K562 (cell line): ENCODE data around the gene FHIT. TPM values are rescaled to one million over a fixed set of nuclear protein-coding genes. Genes with fewer than 3 reads are reported as not detected.

Experiments
- ATAC-seq: fragments of 200-7000 bp; cut with Tn5 transposase; 3 replicates; pipeline ENCODE4 v1.9.1; 2020; ENCODE audit warnings: moderate library complexity
- BruUV-seq: library from RNA; stranded (reverse); fragments of 400-500 nt; replicated peaks from 2 replicates; lab custom pipeline; 2021; lab: Mats Ljungman, UMichigan
- CTCF ChIA-PET: fragments of 300-600 bp; formaldehyde crosslinking; extraction: SDS; loops from one replicate; lab custom pipeline; 2021; ENCODE audit warnings: low intra/inter-chr PET ratio; lab: Yijun Ruan, JAX
- POLR2A ChIA-PET: fragments of 300-600, 350-650 bp; sonication (Branson Sonifier 250); formaldehyde crosslinking; extraction: SDS; loops from one replicate; lab custom pipeline; 2021; ENCODE audit warnings: antibody characterized with exemption, inconsistent platforms; lab: Yijun Ruan, JAX
- DNase-seq, 4 experiments: peaks; one replicate each; pipeline versions ENCODE4 v3.0.0 to v3.0.0-alpha.2; 2011 to 2018; ENCODE audit warnings: low spot score in 3 of 4, mixed read lengths in 3 of 4; ENCODE audit errors: extremely low read depth in 1 of 4
- FAIRE-seq: peaks from 2 replicates; lab custom pipeline; 2011; peaks lifted over from hg19 to GRCh38; lab: Jason Lieb, UNC
- H2AFZ ChIP-seq: 2 replicates; pipeline ENCODE4 v1.6.0; 2011; ENCODE audit warnings: low read depth, low read length, control low read depth, inconsistent platforms
- H3K27ac ChIP-seq: fragments of 200-600 bp; 3 replicates; pipeline ENCODE4 v1.8.0; 2011; ENCODE audit warnings: low read depth, mild to moderate bottlenecking, control low read depth, inconsistent platforms, low read length, moderate library complexity, mixed read lengths; ENCODE audit errors: extremely low read depth
- H3K27me3 ChIP-seq, 2 experiments: fragments of 300-600 bp in 1 of 2; 2 replicates in 1 of 2; 3 replicates in 1 of 2; pipeline versions ENCODE4 v1.6.0 to v1.8.0; 2011; ENCODE audit warnings: inconsistent platforms in 2 of 2, low read length in 2 of 2, mild to moderate bottlenecking in 1 of 2, mixed read lengths in 1 of 2, moderate library complexity in 1 of 2; ENCODE audit not compliant: control insufficient read depth in 2 of 2, insufficient read depth in 2 of 2
- H3K36me3 ChIP-seq: fragments of 300-600 bp; 3 replicates; pipeline ENCODE4 v1.8.0; 2011; ENCODE audit warnings: mild to moderate bottlenecking, low read length, inconsistent platforms; ENCODE audit not compliant: control insufficient read depth, insufficient read depth
- H3K4me1 ChIP-seq, 2 experiments: fragments of 200-600 bp in 1 of 2; replicated peaks in 1 of 2; 2 replicates in 1 of 2; 3 replicates in 1 of 2; pipeline versions ENCODE4 v1.5.1 to v1.8.0; 2011; ENCODE audit warnings: inconsistent platforms in 2 of 2, low read length in 2 of 2, mild to moderate bottlenecking in 1 of 2, mixed read lengths in 1 of 2, moderate library complexity in 1 of 2; ENCODE audit not compliant: control insufficient read depth in 2 of 2, insufficient read depth in 2 of 2
- H3K4me2 ChIP-seq: 2 replicates; pipeline ENCODE4 v1.6.1; 2011; ENCODE audit warnings: low read length, control low read depth, inconsistent platforms, mixed read lengths; ENCODE audit not compliant: insufficient read depth
- H3K4me3 ChIP-seq: fragments of 200-600 bp; sonication (generic), shearing (Covaris generic); 2 replicates; pipeline ENCODE4 v1.5.1; 2016; ENCODE audit warnings: control low read depth, inconsistent platforms
- H3K79me2 ChIP-seq: fragments of 200-600 bp; 3 replicates; pipeline ENCODE4 v1.8.0; 2011; ENCODE audit warnings: low read length, inconsistent platforms; ENCODE audit not compliant: control insufficient read depth, insufficient read depth
- H3K9ac ChIP-seq, 2 experiments: 2 replicates each; pipeline versions ENCODE4 v1.6.0 to v1.6.1; 2011; ENCODE audit warnings: low read depth in 2 of 2, low read length in 2 of 2, control low read depth in 1 of 2, inconsistent platforms in 1 of 2, mild to moderate bottlenecking in 1 of 2, mixed read lengths in 1 of 2; ENCODE audit not compliant: insufficient read depth in 1 of 2
- H3K9me1 ChIP-seq: one replicate; pipeline ENCODE4 v1.6.0; 2011; ENCODE audit warnings: inconsistent platforms, mild to moderate bottlenecking, low read length, moderate library complexity; ENCODE audit not compliant: control insufficient read depth, insufficient read depth
- H3K9me3 ChIP-seq: replicated peaks from 2 replicates; pipeline ENCODE4 v1.5.1; 2011; ENCODE audit warnings: low read depth, low read length, inconsistent platforms; ENCODE audit not compliant: control insufficient read depth, insufficient read depth
- H4K20me1 ChIP-seq: replicated peaks from 2 replicates; pipeline ENCODE4 v1.6.1; 2011; ENCODE audit warnings: low read length, inconsistent platforms, mixed read lengths; ENCODE audit not compliant: control insufficient read depth, insufficient read depth
- ATF4 ChIP-seq: fragments of 450-650 bp; formaldehyde crosslinking; IDR thresholded peaks from 2 replicates; pipeline ENCODE4 v1.4.0; 2022; ENCODE audit warnings: mild to moderate bottlenecking, moderate library complexity
- CLOCK ChIP-seq: fragments of 250-450 bp; sonication (Bioruptor Pico); IDR thresholded peaks from 2 replicates; pipeline ENCODE4 v1.4.0; 2020; ENCODE audit warnings: mild to moderate bottlenecking, moderate library complexity, borderline replicate concordance
- POLR2AphosphoS5 ChIP-seq: IDR thresholded peaks from 2 replicates; pipeline ENCODE4 v1.6.1; 2011; ENCODE audit warnings: mild to moderate bottlenecking, low read depth, low read length, moderate library complexity; ENCODE audit not compliant: control insufficient read depth, insufficient read depth
- POLR2H ChIP-seq: IDR thresholded peaks from 2 replicates; pipeline ENCODE4 v1.6.1; 2016; ENCODE audit warnings: missing genetic modification characterization, low read depth, mild to moderate bottlenecking, control low read depth, missing compliant biosample characterization, moderate library complexity
- RBM34 ChIP-seq: fragments of 200-400 bp; formaldehyde crosslinking; IDR thresholded peaks from 2 replicates; pipeline ENCODE4 v1.6.1; 2018; ENCODE audit warnings: low read length, borderline replicate concordance; ENCODE audit not compliant: insufficient read depth
- RFX1 ChIP-seq: fragments of 450-650 bp; IDR thresholded peaks from 2 replicates; pipeline ENCODE4 v1.6.1; 2016; ENCODE audit warnings: mild to moderate bottlenecking, moderate library complexity
- SP2 ChIP-seq: IDR thresholded peaks from 2 replicates; pipeline ENCODE4 v1.6.1; 2011; ENCODE audit warnings: mild to moderate bottlenecking, low read depth, low read length, moderate library complexity; ENCODE audit not compliant: poor library complexity, severe bottlenecking; ENCODE audit errors: extremely low read depth
- TSC22D4 ChIP-seq: fragments of 450-650 bp; IDR thresholded peaks from 2 replicates; pipeline ENCODE4 v1.6.1; 2016; ENCODE audit warnings: missing genetic modification characterization, missing biosample characterization, control low read depth
- ZBTB5 ChIP-seq: fragments of 450-650 bp; IDR thresholded peaks from 2 replicates; pipeline ENCODE4 v1.6.1; 2017; ENCODE audit warnings: antibody characterized with exemption
- ZNF77 ChIP-seq: fragments of 250-450 bp; sonication (Bioruptor Pico); IDR thresholded peaks from 2 replicates; pipeline ENCODE4 v1.5.0; 2020
- WGBS: fragments of 100-300 bp; shearing (Covaris generic); methylation state at CpG from one replicate; pipeline ENCODE4 v1.1.6; 2016; ENCODE audit warnings: low coverage, mixed read lengths; ENCODE audit not compliant: insufficient coverage; ENCODE audit errors: missing lambda C conversion rate; 5-methylcytosine and 5-hydroxymethylcytosine counted together
- in situ Hi-C: fragments of 300-500 bp; cut with MboI; formaldehyde crosslinking; loops from 4 replicates; pipeline ENCODE4 v1.15.0; 2018; ENCODE audit warnings: inconsistent platforms, mixed read lengths
- intact Hi-C: fragments of 100-400 bp; cut with micrococcal nuclease; formaldehyde crosslinking; loops from 2 replicates; pipeline ENCODE4 v1.14.2; 2022
- polyA plus RNA-seq, 8 experiments: library from polyadenylated mRNA; depleted of rRNA in 4 of 8; stranded (reverse) in 5 of 8; unstranded in 3 of 8; fragments of >200 nt; fragmentation: Nextera tagmentation in 2 of 8; fragmentation: Illumina TruSeq in 1 of 8; extraction: Ambion mirVana in 2 of 8; extraction: Trizol in 1 of 8; gene quantifications; 2 replicates each; pipeline versions ENCODE4 v1.2.1 to v1.2.3, GENCODE V29; 2011 to 2014; ENCODE audit warnings: inconsistent platforms in 1 of 8, missing spikeins in 1 of 8
- total RNA-seq, 7 experiments: library from RNA; depleted of rRNA in 6 of 7; stranded (reverse); fragments of >200 nt in 6 of 7; fragmentation: Illumina TruSeq in 2 of 7; extraction: Trizol in 2 of 7; gene quantifications; 2 replicates each; pipeline versions ENCODE4 v1.2.1 to v1.2.3, GENCODE V29; 2011 to 2021; ENCODE audit warnings: low replicate concordance in 1 of 7

FHIT gene
- total and polyA plus RNA-seq, 9 of the 15 experiments (the other 6 are each of a cell fraction or from before 2014, with no cell fraction given) = 1.7 to 9.1 (median 4.3) TPM

- ATAC-seq (no peak), FAIRE-seq (no peak), DNase-seq (no peak)
- H3K27ac ChIP-seq = no peak overlapping the region
- no peak overlapping the region for H3K9ac ChIP-seq
- WGBS = no CpG with 5 or more reads among the region's 1 CpG
- H2AFZ ChIP-seq = no peak overlapping the region
- no peaks in the 10 kb centered on the region for H3K27me3 ChIP-seq
- H3K79me2 ChIP-seq = no peaks in the 10 kb centered on the region
- intact Hi-C loops = no loop called here
- no peaks in the 10 kb centered on the region for H3K4me1 ChIP-seq
- CTCF ChIA-PET = no interaction called here
- in situ Hi-C loops = no loop called here
- TF ChIP-seq POLR2H (tag) (no peak), CLOCK (no peak), RBM34 (no peak), RFX1 (no peak), SP2 (no peak), ZBTB5 (no peak), ZNF77 (CRISPR knock-in tag) (no peak), POLR2AphosphoS5 (no peak), TSC22D4 (tag) (no peak), ATF4 (CRISPR knock-in tag) (no peak)
- no peaks in the 10 kb centered on the region for H3K9me1 ChIP-seq
- POLR2A ChIA-PET = no interaction called here
- no TSS peak for BruUV-seq
- no peaks in the 10 kb centered on the region for H3K36me3 ChIP-seq
- H3K9me3 ChIP-seq = no peaks in the 10 kb centered on the region
- no peak overlapping the region for H3K4me2 ChIP-seq
- no peaks in the 10 kb centered on the region for H4K20me1 ChIP-seq
- no peak overlapping the region for H3K4me3 ChIP-seq
Observed at GRCh38 chr3:60030982-60031381, 1220.3 kb downstream of the FHIT start.
